K562 (cell line): ENCODE data around the gene RTCA. TPM values are rescaled to one million over a fixed set of nuclear protein-coding genes. Genes with fewer than 3 reads are reported as not detected.

Experiments used
- CHD7 ChIP-seq: fragments of 200-600 bp; sonication (generic); IDR thresholded peaks from one replicate; pipeline ENCODE4 v1.6.1; 2012; ENCODE audit warnings: mild to moderate bottlenecking, low read depth, low read length, inconsistent platforms
- DMBX1 ChIP-seq: fragments of 250-450 bp; sonication (Bioruptor Pico); IDR thresholded peaks from 2 replicates; pipeline ENCODE4 v1.8.0; 2022; ENCODE audit warnings: inconsistent platforms, mild to moderate bottlenecking, moderate library complexity, borderline replicate concordance
- HEY1 ChIP-seq: fragments of 250-450 bp; sonication (Bioruptor Pico); IDR thresholded peaks from 2 replicates; pipeline ENCODE4 v1.5.0; 2020; ENCODE audit warnings: mild to moderate bottlenecking, moderate library complexity, borderline replicate concordance
- JUND ChIP-seq, 2 experiments: IDR thresholded peaks; 2 replicates in 1 of 2; 3 replicates in 1 of 2; pipeline ENCODE4 v1.6.1; 2011; ENCODE audit warnings: borderline replicate concordance in 2 of 2, low read depth in 2 of 2, low read length in 2 of 2, improper control_type of control experiment in 1 of 2, missing biosample characterization in 1 of 2, missing genetic modification characterization in 1 of 2, missing genetic modification reagents in 1 of 2
- PBX2 ChIP-seq, 2 experiments: IDR thresholded peaks in 1 of 2; conservative IDR thresholded peaks in 1 of 2; 2 replicates each; pipeline ENCODE4 v1.6.1; 2016; ENCODE audit warnings: low read depth in 2 of 2, mild to moderate bottlenecking in 1 of 2, missing compliant biosample characterization in 1 of 2, missing genetic modification characterization in 1 of 2, moderate library complexity in 1 of 2
- SMAD4 ChIP-seq: fragments of 250-450 bp; sonication (Bioruptor Pico); conservative IDR thresholded peaks from 2 replicates; pipeline ENCODE4 v1.8.0; 2021; ENCODE audit warnings: inconsistent platforms, mild to moderate bottlenecking, moderate library complexity
- SMARCA4 ChIP-seq: fragments of 450-650 bp; IDR thresholded peaks from 2 replicates; pipeline ENCODE4 v1.6.1; 2016
- SOX6 ChIP-seq: fragments of 450-650 bp; IDR thresholded peaks from 2 replicates; pipeline ENCODE4 v1.6.1; 2014; ENCODE audit warnings: mild to moderate bottlenecking
- SRF ChIP-seq, 2 experiments: fragments of 250-450, 450-650 bp in 1 of 2; sonication (Bioruptor Pico) in 1 of 2; sonication (generic) in 1 of 2; formaldehyde crosslinking; IDR thresholded peaks; 2 replicates each; pipeline versions ENCODE4 v1.5.0 to v1.5.1; 2020 to 2022; ENCODE audit warnings: mild to moderate bottlenecking in 1 of 2, missing genetic modification reagents in 1 of 2
- ZNF121 ChIP-seq: sonication (generic); formaldehyde crosslinking; conservative IDR thresholded peaks from 2 replicates; pipeline ENCODE4 v1.8.0; 2022; ENCODE audit warnings: missing genetic modification reagents
- ZNF699 ChIP-seq: fragments of 250-450 bp; sonication (Bioruptor Pico); IDR thresholded peaks from 2 replicates; pipeline ENCODE4 v1.8.0; 2021; ENCODE audit warnings: mild to moderate bottlenecking, moderate library complexity; ENCODE audit not compliant: insufficient replicate concordance
- polyA plus RNA-seq, 8 experiments: library from polyadenylated mRNA; depleted of rRNA in 4 of 8; stranded (reverse) in 5 of 8; unstranded in 3 of 8; fragments of >200 nt; fragmentation: Nextera tagmentation in 2 of 8; fragmentation: Illumina TruSeq in 1 of 8; extraction: Ambion mirVana in 2 of 8; extraction: Trizol in 1 of 8; gene quantifications; 2 replicates each; pipeline versions ENCODE4 v1.2.1 to v1.2.3, GENCODE V29; 2011 to 2014; ENCODE audit warnings: inconsistent platforms in 1 of 8, missing spikeins in 1 of 8
- total RNA-seq, 7 experiments: library from RNA; depleted of rRNA in 6 of 7; stranded (reverse); fragments of >200 nt in 6 of 7; fragmentation: Illumina TruSeq in 2 of 7; extraction: Trizol in 2 of 7; gene quantifications; 2 replicates each; pipeline versions ENCODE4 v1.2.1 to v1.2.3, GENCODE V29; 2011 to 2021; ENCODE audit warnings: low replicate concordance in 1 of 7

The RTCA gene
- total and polyA plus RNA-seq, 9 of the 15 experiments (the other 6 are each of a cell fraction or from before 2014, with no cell fraction given) = 11.6 to 57.2 (median 43.2) TPM

GRCh38 chr1:100325415-100326324 is 59.7 kb downstream of the RTCA start (continued):
- TF ChIP-seq CHD7 (no peak), JUND (IDR thresholded peaks at IDR 0.05; ENCODE audit: borderline replicate concordance, low read depth, low read length) (peak; percentile 14; the same call in 1 of the 2 replicates), JUND (tag; IDR thresholded peaks at IDR 0.05; ENCODE audit: borderline replicate concordance, low read depth, low read length) (no peak), ZNF121 (CRISPR knock-in tag) (peak; percentile 74), SOX6 (peak; percentile 59; the same call in 1 of the 2 replicates), PBX2 (CRISPR knock-in tag; IDR thresholded peaks at IDR 0.05; ENCODE audit: low read depth) (no peak), PBX2 (tag; conservative IDR thresholded peaks at IDR 0.05; ENCODE audit: low read depth) (peak; percentile 82), DMBX1 (CRISPR knock-in tag) (peak; percentile 31; the same call in 1 of the 2 replicates), SRF (CRISPR knock-in tag; IDR thresholded peaks at IDR 0.05) (0 out of 4 replicates have a peak, but pooled peaks of 1 of the 2 experiments have one; percentile 63), SMAD4 (CRISPR knock-in tag) (peak; percentile 29), SMARCA4 (peak; percentile 27; the same call in 1 of the 2 replicates), ZNF699 (CRISPR knock-in tag) (no peak), HEY1 (CRISPR knock-in tag) (no peak)
